Lower leg skin (tissue), 3 donors: ENCODE measurements around the gene DMGDH.

Experiments
- POLR2A ChIP-seq, 2 donors: fragments of 450-650 bp; IDR thresholded peaks; one replicate each; pipeline ENCODE4 v1.6.1; 2016 to 2017; ENCODE audit warnings: antibody characterized with exemption in 2 of 2, mild to moderate bottlenecking in 1 of 2, moderate library complexity in 1 of 2
- TF ChIP-seq, protein P1 (sequence below), 3 donors: fragments of 450-650 bp; IDR thresholded peaks; one replicate each; pipeline ENCODE4 v1.5.1; 2016; ENCODE audit warnings: antibody characterized with exemption in 3 of 3, mild to moderate bottlenecking in 3 of 3, moderate library complexity in 2 of 3

- TF ChIP-seq POLR2A (IDR thresholded peaks at IDR 0.05) = no peak
- TF ChIP-seq, protein P1, sequence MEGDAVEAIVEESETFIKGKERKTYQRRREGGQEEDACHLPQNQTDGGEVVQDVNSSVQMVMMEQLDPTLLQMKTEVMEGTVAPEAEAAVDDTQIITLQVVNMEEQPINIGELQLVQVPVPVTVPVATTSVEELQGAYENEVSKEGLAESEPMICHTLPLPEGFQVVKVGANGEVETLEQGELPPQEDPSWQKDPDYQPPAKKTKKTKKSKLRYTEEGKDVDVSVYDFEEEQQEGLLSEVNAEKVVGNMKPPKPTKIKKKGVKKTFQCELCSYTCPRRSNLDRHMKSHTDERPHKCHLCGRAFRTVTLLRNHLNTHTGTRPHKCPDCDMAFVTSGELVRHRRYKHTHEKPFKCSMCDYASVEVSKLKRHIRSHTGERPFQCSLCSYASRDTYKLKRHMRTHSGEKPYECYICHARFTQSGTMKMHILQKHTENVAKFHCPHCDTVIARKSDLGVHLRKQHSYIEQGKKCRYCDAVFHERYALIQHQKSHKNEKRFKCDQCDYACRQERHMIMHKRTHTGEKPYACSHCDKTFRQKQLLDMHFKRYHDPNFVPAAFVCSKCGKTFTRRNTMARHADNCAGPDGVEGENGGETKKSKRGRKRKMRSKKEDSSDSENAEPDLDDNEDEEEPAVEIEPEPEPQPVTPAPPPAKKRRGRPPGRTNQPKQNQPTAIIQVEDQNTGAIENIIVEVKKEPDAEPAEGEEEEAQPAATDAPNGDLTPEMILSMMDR (IDR thresholded peaks at IDR 0.05) = no peak
These were observed 116.2 kb downstream of the DMGDH start for GRCh38 chr5:78953092-78953800.
